ENCODE measurements around the gene EEF2.

DNA sequence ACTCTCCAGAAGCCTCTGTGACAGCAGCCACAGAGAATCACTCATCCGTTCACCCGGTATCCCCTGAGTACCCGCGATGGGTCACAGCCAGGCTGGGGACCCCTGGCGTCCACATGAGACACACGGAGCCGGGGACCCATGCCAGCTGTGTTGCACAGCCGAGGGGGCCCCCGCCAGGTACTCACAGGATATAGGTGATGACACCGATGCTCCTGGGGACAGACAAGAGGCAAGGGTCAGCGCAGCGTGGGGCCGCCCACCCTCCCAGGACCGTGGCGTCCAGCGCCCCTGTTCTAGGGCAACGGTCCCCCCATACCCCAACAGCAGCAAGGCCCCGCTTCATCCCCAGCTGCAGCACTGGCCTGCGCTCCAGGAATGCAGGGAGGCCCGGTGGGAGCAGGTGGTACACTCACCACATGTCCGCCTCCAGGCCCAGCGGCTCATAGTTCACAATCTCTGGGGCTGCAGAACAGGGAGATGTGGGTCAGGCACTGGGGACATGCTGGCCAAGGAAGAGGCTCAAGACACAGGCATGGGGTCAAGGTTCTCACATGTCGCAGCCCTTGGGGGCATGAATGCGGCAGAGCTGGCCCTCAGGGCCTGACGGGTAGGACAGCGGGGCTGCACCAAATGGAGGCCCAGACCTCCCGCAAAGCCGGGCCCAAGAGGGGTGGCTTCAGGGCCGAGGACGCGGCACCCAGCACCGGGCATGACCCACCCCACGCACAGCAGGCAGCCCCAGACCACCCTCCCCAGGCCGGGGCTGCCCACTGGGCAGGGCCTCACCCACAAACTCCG lies 21.6 kb downstream of the EEF2 start:
- TF ChIP-seq, protein P1, sequence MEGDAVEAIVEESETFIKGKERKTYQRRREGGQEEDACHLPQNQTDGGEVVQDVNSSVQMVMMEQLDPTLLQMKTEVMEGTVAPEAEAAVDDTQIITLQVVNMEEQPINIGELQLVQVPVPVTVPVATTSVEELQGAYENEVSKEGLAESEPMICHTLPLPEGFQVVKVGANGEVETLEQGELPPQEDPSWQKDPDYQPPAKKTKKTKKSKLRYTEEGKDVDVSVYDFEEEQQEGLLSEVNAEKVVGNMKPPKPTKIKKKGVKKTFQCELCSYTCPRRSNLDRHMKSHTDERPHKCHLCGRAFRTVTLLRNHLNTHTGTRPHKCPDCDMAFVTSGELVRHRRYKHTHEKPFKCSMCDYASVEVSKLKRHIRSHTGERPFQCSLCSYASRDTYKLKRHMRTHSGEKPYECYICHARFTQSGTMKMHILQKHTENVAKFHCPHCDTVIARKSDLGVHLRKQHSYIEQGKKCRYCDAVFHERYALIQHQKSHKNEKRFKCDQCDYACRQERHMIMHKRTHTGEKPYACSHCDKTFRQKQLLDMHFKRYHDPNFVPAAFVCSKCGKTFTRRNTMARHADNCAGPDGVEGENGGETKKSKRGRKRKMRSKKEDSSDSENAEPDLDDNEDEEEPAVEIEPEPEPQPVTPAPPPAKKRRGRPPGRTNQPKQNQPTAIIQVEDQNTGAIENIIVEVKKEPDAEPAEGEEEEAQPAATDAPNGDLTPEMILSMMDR (conservative IDR thresholded peaks at IDR 0.05; ENCODE audit: low read depth, low read length) = no peak
- no peak for TF ChIP-seq EZH2 (IDR thresholded peaks at IDR 0.05; ENCODE audit: borderline replicate concordance, low read depth, low read length, poor library complexity, severe bottlenecking)

All from A673 (cell line).